BE2C (cell line): Measurements from ENCODE around the gene C16orf95.

Source experiments
- DNase-seq: peaks from one replicate; pipeline ENCODE4 v3.0.0-alpha.2; 2020
- H3K27me3 ChIP-seq: fragments of 250-450 bp; sonication (Bioruptor Pico); 2 replicates; pipeline ENCODE4 v1.5.1; 2020; ENCODE audit warnings: mild to moderate bottlenecking
- H3K36me3 ChIP-seq: fragments of 250-450 bp; sonication (Bioruptor Pico); 2 replicates; pipeline ENCODE4 v1.5.1; 2020; ENCODE audit warnings: mild to moderate bottlenecking
- H3K4me1 ChIP-seq: fragments of 250-450 bp; sonication (Bioruptor Pico); 2 replicates; pipeline ENCODE4 v1.5.1; 2020
- H3K4me3 ChIP-seq: 2 replicates; pipeline ENCODE4 v1.5.1; 2011; ENCODE audit warnings: low read depth, low read length
- H3K9me3 ChIP-seq: fragments of 250-450 bp; sonication (Bioruptor Pico); 2 replicates; pipeline ENCODE4 v1.5.1; 2020
- TF ChIP-seq, protein P1 (sequence below): IDR thresholded peaks from 2 replicates; pipeline ENCODE4 v1.5.1; 2012; ENCODE audit warnings: mild to moderate bottlenecking, low read depth, low read length

Gene C16orf95

DNA sequence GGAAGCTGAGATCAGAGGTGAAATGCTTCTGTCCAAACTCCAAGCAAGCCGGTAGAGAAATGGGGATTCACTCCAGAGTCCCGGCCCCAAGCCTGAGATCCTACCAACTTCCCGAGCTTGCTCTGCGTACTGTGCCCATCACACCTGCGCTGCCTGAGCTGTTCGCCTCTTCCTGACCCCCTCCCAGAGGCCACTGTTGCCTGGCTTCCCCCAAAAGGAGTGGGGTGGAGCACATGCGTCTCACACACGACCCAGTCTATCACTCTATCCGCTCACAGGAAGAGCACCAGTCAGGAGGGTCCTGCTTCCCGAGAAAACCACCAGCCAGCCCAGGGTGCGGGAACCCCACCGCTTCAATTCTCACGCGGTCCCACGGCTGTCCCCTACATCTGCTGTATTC, 13.5 kb upstream of the C16orf95 start:
- H3K9me3 ChIP-seq: no peaks in the 10 kb centered on the region
- DNase-seq: no peak
- H3K4me1 ChIP-seq: no peaks in the 10 kb centered on the region
- peaks cover 39% of the 10 kb centered on the region for H3K36me3 ChIP-seq
- no peak overlapping the region for H3K4me3 ChIP-seq
- no peaks in the 10 kb centered on the region for H3K27me3 ChIP-seq
- TF ChIP-seq, protein P1, sequence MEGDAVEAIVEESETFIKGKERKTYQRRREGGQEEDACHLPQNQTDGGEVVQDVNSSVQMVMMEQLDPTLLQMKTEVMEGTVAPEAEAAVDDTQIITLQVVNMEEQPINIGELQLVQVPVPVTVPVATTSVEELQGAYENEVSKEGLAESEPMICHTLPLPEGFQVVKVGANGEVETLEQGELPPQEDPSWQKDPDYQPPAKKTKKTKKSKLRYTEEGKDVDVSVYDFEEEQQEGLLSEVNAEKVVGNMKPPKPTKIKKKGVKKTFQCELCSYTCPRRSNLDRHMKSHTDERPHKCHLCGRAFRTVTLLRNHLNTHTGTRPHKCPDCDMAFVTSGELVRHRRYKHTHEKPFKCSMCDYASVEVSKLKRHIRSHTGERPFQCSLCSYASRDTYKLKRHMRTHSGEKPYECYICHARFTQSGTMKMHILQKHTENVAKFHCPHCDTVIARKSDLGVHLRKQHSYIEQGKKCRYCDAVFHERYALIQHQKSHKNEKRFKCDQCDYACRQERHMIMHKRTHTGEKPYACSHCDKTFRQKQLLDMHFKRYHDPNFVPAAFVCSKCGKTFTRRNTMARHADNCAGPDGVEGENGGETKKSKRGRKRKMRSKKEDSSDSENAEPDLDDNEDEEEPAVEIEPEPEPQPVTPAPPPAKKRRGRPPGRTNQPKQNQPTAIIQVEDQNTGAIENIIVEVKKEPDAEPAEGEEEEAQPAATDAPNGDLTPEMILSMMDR: no peak

DNA sequence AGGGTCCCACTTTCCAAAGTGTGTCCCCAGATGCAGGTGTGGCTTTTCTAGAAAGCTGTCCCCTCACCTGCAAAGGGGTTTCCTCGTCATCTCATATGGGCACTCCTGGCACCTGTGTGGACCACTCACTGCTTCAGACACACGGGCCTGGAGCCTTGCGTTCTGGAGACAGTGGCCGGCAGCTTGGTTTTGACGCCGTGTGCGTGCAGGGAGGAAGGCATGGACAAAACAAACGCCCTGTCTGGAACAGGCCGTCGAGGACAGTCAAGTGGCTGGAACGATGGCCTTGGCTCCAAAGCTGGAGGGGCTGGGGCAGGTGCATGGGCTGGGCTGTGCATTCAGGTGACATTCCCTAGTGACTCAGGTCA, 13.0 kb upstream of the C16orf95 start:
- no peak for DNase-seq
- TF ChIP-seq, protein P1: no peak
- Histone ChIP-seq H3K9me3 (no peaks in the 10 kb centered on the region), H3K4me1 (no peaks in the 10 kb centered on the region), H3K27me3 (no peaks in the 10 kb centered on the region), H3K4me3 (no peak overlapping the region), H3K36me3 (peaks cover 35% of the 10 kb centered on the region)

DNA sequence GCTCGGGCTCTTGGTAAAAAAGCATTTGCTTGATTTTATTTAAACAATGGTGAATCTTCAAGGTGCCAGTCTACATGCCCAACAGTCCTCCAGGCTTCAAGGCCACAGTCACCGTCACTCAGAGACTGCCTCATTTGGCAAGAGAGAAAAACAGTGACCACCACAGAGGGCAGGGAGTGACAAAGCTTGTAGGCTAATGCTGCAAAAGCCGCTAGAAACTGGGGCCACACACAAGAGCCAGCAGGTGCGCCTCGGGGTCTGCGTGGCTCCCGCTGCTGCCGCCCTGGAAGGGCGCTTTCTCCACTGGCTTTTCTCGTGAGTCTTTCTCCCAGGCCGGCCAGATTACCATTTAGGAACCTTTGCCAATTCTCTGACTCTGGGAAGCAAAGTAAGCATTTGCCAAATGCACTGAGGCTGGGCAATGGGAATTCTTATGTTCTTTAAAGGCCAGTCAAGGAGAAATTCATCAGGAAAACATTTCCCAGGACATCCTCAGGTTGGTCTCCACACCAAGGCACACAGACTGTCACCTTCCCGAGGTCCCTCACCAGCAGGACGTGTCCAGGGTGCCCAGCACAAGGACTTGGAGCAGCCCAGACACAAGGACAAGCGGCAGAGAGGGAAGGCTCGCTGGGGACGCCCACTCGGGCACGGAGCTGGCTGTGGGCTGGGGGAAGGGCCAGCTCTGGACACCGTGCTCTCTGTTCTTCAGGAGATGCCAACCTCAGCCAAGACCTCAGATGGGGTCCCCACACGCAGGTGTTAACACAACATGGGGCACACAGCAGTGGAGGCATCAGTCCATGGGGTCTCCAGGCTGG, 12.5 kb upstream of the C16orf95 start:
- Histone ChIP-seq H3K9me3 (no peaks in the 10 kb centered on the region), H3K4me1 (no peaks in the 10 kb centered on the region), H3K4me3 (no peak overlapping the region), H3K27me3 (no peaks in the 10 kb centered on the region), H3K36me3 (peaks cover 29% of the 10 kb centered on the region)
- TF ChIP-seq, protein P1: no peak
- no peak for DNase-seq

DNA sequence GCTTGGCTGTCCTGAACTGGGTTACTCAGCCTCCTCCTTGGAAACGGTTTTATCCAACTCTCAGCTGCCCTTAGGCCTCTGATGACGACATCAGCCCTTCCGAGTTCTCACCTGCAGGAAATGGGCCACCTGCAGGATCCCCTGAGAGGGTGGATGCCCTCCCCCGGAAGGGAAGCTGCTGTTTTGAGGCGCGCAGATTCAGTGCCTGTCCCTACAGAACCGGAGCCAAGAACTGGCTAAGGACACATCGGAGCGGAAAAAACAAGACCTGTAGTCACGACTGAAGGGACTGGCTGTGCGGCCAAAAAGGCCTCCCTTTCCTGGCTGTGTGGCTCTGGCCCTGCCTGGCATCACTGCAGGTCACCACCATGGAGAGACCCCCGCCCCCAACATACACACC, 11.7 kb upstream of the C16orf95 start:
- Histone ChIP-seq H3K36me3 (peaks cover 23% of the 10 kb centered on the region), H3K9me3 (no peaks in the 10 kb centered on the region)
- TF ChIP-seq, protein P1: no peak

DNA sequence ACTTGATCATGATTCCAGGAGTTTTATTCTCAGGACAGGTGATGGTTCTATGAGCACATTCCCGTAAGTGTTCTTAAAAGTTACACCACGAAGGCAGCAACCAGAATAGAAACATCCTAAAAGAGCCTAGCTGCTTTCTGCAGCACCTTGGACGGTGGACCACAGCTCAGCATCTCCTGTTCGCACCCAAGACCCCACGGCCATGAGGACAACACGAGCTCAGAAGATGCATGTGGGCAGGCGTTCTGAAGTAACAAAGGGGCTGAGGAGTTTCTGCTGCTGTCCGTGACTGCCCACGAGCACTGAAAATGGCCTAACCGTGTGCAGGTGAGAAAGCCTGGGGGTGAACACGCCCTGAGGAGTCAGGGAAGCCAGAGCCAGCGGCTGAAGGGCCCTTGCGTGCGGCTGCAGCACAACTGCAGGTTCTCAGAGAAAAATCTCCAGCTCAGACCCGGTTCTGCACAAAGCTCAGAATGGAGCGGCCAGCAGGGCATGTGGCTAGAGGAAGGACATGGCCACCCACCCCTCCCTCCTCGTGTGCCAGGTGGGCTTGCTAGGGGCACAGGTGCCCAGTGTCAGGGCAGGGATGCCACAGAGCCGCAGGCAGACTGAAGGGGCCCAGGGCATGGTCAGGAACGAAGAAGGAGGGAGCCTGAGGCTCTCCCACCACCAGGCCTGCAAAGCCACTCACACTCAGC, 10.8 kb upstream of the C16orf95 start:
- Histone ChIP-seq H3K9me3 (no peaks in the 10 kb centered on the region), H3K4me3 (no peak overlapping the region), H3K36me3 (peaks cover 20% of the 10 kb centered on the region), H3K4me1 (no peaks in the 10 kb centered on the region), H3K27me3 (no peaks in the 10 kb centered on the region)
- TF ChIP-seq, protein P1: no peak
- DNase-seq: no peak

More for the DNA sequence above, 11.7 kb upstream of the C16orf95 start:
- H3K4me3 ChIP-seq: no peak overlapping the region
- DNase-seq: no peak
- no peaks in the 10 kb centered on the region for H3K27me3 ChIP-seq
- H3K4me1 ChIP-seq: no peaks in the 10 kb centered on the region

DNA sequence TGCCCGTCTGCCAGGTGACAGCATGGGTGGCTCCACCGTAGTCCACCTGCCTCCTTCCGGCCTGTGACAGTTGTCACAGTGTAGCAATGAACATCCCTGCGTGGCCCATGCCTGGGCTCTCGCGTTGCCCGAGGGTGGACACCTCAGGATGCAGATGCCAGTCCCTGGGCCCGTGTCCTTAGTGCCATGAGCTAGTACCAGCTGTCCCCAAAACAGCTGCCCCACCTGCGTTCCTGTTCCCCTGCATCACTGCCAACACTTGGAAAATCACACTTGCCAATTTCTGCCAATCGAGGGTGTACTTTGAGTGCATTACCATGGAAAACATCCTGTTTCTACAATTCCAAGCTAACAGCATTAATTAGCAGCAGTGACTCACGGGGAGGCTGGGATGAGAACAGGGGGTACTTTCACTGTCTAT, 9.0 kb upstream of the C16orf95 start:
- Histone ChIP-seq H3K4me1 (no peaks in the 10 kb centered on the region), H3K9me3 (no peaks in the 10 kb centered on the region), H3K27me3 (no peaks in the 10 kb centered on the region), H3K4me3 (no peak overlapping the region), H3K36me3 (peaks cover 14% of the 10 kb centered on the region)
- DNase-seq: peak; percentile 3
- TF ChIP-seq, protein P1: no peak
